Myocyte (in vitro differentiated cells): ENCODE results near the gene EGLN1. TPM values are rescaled to one million over a fixed set of nuclear protein-coding genes. Genes with fewer than 3 reads are reported as not detected.
"Not testable (repeated sequence)": the region's sequence is repeated elsewhere in the genome, so short reads cannot be mapped to it uniquely, and the experiment has no call there.

ENCODE experiments used
- DNase-seq: peaks from one replicate; pipeline ENCODE4 v3.0.0-alpha.2; 2012; ENCODE audit warnings: low read depth
- total RNA-seq: library from RNA; depleted of rRNA; stranded (reverse); fragments of >200 nt; gene quantifications from 2 replicates; pipeline ENCODE4 v1.2.3, GENCODE V29; 2014

Gene EGLN1
- total RNA-seq, 1 donor from 2014 or later = 27.8 TPM

DNA sequence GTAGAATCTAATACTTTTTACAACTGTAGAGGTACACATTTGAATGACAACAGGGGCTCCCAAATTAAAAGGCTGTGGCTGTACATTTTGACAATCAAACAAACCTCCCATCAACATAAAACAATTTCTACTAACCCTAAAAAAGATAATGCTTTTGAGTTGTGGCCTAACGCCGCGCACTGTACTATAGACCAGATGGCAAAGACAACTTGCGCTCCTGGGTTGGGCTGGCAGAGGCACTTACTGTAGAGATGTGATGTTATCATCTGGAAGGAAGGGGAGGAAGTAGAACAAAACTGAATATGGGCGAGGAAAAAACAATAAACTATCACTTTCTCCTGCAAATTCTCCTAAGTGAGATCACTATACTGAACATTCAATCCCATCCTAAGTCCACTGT is 57.9 kb downstream of the EGLN1 start:
- no peak for DNase-seq

DNA sequence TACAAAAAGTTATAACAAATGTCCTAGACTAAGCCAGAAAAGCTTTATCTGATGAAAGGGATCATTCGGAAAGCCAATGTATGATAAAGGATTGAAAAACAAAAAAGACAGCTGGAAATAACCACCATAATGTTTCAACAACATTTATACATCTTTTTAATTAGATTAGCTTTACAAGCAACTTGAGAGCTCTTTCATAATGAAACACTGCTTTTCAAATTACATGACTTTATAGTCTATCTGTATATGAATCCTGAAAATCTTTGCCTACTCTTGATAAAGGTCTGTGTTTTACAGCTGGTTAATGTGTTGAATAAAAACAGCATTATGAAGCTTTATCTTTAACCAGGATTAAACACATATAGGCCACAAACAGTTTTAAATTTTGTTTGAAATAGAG is 58.5 kb downstream of the EGLN1 start:
- no peak for DNase-seq

DNA sequence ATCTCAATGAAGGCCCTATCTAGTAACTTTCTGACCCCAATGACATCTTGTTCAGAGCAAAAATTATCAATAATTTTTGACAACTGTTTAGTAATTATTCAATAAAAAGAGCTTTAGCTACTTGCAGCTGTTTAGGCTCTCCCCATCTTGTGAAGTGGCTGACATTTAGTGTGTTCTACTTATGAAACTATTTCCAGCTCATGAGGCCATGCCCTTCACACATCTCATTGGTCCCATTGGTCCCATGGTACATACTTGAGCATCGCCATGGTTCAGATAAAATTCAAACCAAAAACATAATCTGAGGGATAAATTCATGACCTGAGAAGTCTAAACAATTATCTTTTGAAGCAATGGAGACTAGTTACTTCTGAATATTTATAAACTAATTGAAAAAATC is 59.8 kb downstream of the EGLN1 start:
- no peak for DNase-seq

DNA sequence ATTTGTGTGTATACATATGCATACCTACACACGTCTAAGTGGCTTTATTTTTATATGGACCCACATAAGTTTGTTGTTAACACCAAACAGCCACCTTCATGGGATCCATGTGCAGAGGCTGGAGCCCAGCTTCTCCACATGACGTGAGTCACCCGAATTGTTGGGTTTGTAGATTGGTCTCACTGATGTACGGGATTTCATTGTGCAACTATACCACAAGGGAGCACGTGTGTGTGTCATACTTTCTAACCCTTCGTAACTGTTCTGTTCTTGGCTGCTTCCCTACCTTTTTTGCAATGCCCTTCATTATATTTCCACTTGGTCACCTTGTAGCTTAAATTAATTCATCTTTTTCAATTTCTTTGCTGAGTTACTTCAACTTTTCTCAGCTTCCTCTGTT is 63.0 kb downstream of the EGLN1 start:
- DNase-seq = peak; percentile 57

DNA sequence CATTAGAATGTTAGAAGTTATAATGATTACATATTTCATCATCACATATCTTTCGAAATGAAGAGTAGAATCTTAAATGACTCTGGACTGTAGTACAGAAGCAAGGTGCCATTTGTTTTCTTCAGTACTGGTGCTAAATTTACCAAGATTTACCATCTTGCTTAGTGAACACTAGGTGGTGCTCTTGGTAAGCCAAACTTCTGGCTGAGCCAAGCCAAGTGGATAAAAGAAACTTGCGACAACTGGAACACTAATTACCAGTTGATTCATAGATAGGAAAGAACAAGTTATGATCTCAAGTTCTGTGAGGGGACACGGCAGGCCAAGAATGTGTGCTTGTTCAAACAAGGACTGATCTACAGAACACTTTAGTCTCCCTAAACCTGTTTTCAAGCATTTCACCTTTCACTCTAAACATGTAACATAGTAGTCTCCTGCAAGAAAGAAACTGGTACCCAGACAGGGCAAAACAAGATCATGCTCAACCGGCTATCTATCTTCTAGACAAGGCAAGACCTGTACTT is 64.2 kb downstream of the EGLN1 start:
- peak; percentile 69 for DNase-seq

DNA sequence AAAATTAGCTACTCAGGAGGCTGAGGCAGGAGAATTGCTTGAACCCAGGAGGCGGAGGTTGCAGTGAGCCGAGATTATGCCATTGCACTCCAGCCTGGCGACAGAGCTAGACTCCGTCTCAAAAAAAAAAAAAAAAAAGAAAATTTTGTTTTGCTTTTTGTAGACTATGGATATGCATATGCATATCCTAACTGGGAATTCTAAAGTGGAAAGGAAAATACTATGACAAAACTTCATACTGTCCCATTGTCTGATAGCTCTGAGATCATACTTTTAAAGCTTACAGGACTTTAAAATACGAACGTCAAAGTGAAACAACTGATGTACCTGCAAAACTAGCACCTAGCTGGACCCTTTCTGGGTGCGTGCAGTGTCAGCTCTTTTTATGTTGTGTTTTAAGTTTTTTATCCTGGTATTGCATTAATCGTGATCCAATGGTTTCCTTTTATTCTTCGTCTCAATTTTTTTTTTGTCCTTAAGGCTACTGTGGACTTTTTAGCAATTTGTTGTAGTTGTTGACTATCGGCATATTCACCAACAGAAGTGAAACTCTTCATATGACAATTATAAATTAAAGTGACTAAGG is 64.8 kb downstream of the EGLN1 start:
- no peak for DNase-seq

DNA sequence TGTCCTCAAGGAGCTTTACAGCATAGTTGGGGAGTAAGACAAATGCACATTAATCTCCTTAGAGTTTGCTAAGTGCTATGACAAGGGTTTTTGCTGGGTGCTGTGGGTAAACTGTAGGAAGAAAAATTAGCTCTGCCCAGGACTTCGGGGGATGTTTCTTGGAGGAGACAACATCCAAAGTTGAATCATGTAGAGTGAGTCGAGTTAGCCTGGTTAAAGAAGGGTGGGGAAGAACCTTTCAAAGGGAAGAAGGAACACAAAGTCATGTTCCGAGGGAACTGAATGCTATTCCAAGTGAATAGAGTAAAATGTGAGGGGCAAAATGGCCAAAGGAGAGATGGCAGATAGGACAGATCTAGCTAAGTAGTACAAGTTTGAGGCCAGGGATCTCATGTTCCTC is 66.9 kb downstream of the EGLN1 start:
- DNase-seq = no peak

DNA sequence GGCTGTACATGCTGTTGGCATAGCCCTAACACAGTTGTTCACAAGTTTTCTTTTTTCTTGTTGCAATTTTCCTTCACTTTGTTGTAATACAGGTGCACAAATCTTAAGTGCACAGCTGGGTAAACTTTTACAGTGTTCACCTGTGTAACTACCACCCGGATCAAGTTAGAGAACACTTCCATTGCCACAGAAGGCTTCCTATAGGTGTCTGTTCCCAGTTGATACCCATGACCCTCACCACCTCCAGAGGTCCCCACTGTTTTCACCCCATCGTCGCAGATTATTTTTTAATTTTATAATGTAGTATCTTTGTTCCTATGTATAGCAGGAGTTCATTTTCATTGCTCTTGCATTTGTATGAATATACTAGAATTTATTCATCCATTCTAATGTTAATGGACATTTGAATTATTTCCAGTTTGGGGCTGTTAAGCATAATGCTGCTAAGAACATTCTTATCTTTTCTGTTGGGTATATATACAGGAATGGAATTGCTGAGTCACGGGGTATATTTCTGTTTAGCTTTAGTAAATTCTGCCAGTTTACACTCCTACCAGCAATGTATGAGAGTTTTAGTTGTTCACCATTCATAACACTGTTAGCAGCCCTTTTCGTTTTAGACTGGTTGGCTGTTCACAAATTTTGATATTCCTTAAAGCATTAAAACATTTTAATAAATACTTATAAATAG is 67.6 kb downstream of the EGLN1 start:
- DNase-seq = no peak

DNA sequence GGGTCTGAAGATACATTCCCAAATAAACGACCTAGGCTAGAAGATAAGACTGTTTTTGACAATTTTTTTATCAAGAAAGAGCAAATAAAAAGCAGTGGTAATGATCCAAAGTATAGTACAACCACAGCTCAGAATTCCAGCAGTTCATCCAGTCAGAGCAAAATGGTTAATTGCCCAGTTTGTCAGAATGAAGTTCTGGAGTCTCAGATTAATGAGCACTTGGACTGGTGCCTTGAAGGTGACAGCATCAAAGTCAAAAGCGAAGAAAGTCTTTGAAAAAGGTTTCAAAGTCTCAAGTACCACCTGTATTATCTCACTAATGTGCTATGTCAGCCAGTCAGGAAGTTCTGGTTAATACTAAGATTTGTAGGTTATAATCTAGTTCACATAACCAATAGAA is 69.0 kb downstream of the EGLN1 start:
- no peak for DNase-seq

DNA sequence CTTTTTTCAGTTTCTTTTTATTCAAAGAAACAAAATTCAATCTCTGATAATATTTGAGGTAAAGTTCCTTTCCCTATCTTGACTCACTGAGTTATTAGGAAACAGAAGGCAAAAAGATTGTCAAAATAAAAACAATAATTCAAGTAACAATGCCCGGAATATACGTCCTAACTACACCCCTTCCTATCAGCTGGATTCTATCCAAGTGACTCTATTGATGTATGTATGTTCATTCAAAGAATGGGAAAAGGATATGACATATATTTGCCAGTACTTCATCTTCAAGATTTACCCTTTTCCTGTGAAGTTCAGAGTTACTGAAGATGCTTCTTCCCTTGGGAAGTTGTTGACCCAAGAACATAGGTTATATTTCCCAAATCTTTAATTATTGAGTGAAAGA is 70.3 kb downstream of the EGLN1 start:
- no peak for DNase-seq

DNA sequence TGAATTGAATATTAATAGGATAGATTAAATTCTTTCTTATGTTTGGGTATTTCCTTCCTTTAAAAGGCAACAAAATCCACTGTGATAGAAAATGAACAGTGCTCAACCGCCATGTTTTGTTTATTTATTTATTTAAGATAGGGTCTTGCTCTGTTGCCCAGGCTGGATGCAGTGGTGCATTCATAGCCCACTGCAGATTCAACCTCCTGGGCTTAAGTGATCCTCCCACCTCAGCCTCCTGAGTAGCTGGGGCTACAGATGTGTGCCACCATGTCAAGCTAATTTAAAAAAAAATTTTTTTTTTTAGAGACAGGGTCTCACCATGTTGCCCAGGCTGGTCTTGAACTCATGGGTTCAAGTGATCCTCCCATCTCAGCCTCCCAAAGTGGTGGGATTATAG is 73.2 kb downstream of the EGLN1 start:
- not testable (repeated sequence) for DNase-seq

DNA sequence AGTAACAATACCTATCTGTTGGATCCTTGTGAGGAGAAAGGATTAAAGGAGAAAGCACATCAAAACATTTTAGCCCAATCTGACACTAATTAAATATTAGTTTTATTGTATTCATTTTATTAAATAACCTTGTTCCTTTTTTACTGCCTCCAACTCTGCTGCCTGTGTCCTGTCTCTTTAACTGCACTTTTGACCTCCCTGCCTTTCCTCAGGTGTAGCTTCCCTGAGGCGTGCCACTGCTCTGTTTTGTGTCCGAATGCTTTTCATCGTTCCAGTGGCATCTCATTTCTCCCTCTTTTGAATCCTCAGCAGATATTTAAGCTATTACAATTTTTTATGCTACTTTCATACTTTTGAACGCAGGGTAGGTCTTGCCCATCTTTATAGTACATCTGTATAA is 73.6 kb downstream of the EGLN1 start:
- no peak for DNase-seq

DNA sequence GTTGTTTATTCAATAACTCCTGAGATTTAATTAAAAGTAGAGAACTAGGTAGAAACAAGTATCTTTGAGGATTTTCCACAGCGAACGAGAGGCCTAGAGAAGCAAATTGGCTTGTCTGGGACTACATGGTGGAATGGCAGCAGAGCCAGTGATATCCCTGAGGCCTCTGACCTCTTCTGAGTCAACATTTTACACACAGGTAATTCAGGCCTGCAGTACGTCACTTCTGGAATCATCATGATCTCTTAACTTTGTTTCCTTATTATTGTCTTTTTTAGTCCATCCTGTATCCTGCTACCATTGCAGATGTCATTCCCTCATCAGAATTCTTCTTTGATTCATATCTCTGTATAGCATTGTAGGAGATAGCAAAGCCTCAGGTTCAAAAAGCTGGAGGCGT is 74.1 kb downstream of the EGLN1 start:
- DNase-seq = no peak

DNA sequence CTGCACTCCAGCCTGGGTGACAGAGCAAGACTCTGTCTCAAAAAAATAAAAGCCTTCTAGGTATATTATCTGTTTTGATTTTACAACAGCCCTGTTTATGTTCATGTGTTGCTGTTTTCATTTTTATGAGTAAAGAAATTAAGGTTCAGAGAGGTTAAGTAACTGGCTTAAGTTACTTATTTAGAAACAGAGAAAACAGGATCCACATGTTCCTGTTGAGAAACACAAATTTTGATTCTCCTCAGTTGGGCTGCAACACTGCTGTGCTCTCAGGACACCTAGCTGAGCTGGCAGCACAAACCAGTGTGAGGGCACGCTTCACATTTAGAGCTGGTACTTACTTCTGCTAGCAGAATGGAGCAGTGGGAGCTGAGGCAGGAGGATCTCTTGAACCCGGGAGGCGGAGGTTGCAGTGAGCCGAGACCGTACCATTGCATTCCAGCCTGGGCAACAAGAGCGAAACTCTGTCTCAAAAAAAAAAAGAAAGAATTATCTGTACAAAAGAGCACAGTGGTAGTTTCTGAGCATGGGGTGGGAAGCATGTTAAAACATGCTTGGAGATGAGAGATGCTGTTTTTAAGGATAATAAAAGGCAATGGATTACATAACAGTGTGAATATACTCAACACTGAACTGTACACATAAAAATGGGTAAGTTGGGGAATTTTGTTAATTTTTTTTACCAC is 81.6 kb downstream of the EGLN1 start:
- no peak for DNase-seq

DNA sequence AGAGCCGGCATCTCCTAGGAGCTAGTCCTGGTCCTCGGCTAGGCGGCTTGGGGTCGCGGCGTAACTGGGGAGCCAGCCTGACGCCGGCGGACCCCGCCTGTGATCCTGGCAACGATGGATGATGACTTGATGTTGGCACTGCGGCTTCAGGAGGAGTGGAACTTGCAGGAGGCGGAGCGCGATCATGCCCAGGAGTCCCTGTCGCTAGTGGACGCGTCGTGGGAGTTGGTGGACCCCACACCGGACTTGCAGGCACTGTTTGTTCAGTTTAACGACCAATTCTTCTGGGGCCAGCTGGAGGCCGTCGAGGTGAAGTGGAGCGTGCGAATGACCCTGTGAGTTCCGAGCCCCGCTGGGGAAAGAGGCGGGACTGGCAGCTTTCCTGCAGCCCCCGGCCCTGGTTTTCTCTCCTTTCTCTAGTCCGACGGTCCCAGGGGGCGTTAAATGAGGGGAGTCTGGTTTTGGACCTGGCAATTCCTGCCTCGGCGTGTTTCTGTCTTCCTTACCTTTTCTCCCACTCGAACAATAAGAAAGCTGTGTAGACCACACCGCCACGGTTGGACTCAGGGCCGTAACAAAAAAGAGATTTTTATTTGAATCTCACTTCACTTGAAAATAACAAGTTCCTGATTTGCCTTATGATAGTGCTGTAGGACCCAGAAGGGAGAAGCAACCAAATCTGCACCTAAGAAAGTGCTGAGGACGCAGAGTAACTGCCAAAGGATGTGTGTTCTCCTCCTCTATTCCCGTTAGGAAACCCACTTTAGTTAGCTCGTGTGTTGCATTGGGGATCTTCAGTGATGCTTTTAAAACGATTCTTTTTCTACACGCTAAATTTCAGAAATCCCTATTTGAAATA is 83.6 kb downstream of the EGLN1 start, which contains the start of gene SPRTN:
TSS of gene SPRTN (plus strand) at position 24 of the 859 bp plus-strand sequence. CDS start at position 115, 91 bp downstream.
- DNase-seq = peak; percentile 6

DNA sequence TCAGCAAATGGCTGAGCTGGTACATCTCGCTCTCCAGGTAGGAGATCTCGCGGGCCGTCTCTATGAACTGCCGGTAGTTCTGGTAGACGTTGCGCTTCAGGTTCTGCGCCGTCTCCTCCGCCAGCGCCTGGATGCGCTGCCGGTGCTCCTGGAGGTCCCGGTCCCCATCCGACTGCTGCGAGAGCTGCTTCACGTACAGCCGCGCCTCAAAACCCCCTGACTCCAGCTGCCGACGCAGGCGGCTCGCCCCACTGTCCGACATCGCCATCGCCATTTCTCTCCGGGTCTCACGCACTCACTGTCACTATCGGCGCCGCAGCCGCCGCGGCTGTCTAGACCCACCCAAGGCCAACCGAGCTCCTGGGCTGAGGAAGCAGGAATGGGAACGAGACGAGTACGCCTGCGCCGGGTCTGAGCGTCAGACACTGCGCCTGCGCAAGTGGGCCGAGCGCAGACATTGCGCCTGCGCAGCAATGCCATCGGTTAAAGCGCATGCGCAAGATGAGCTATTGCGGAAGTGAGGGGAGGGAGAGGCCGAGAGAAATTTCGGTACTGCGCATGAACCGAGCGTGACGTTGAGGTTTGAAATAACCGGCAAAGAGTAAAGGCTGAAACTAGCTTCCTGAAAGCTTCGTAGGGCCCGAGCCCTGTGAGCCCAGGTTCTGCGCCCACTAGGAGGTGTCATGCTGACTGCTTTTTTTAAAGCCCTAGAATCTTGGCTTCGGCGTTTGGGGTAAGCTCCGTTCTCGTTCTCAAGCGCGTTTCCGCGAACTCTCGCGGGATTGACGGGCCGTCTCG is 84.4 kb downstream of the EGLN1 start, which contains the start of gene EXOC8:
TSS of gene EXOC8 (minus strand) at position 381 of the 798 bp plus-strand sequence. CDS start at position 274, 107 bp downstream.
- peak; percentile 98 for DNase-seq

DNA sequence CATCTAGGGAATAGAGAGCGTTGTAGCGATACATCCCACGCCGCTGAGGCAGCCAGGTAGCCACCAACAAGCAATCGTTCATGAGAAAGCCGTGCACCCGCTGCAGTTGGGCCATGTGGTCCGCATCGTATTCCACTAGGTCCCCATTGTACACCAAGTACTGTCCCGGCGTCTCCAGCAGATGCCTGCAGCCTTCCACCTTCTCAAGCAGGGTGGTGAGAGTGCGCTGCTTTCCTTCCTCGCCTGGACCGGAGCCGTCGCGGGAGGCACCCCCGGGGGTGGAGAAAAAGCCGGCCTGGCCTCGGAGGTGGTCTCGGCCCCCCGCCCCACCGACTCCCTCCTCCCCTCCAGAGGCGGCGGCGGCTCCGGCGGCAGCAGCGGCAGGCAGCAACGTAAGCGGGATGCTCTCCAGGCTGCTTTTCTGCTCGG is 85.0 kb downstream of the EGLN1 start:
- no peak for DNase-seq

DNA sequence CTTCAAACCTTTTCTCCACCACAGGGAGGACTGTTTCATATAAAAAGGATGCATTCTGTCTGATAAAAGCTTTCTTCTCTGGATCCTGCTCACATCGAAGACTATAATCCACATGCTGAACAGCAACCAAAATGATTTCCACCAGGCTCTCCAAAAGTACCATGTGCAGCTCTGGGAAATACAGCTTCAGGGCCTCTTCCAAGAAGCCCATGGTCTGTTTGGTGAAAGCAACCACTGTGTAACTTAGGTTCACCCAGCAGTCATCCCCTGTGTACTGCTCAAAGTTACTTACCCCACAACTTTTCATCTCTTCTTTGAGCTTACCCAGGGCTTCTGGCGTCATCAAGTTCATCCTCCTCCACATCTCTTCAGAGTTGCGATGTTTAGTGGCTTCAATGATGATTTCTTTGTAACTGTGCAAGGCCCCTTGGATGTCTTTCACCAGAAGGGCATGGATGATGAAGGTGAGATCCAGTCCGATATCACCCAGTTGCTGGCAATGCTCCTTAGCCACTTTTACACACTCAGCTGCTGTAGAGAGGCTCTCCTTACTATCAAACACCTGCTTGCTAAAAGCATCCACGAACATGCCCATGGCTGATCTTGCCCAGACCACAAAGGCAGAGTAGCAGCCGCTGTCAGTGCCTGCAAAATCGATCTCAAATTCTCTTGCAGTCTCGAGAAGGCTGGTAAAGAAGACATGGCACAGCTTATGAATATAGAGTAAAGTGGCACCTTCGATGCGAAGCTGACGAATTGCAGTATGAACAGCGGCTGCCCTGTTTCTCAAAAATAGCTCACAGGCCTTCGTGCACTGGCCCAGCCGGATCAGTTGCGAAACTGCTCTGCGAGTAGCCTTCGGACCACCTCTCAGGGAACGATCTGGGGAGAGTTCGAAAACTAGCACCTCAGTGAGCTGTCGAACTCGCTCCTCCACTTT is 86.2 kb downstream of the EGLN1 start:
- DNase-seq = peak; percentile 56

DNA sequence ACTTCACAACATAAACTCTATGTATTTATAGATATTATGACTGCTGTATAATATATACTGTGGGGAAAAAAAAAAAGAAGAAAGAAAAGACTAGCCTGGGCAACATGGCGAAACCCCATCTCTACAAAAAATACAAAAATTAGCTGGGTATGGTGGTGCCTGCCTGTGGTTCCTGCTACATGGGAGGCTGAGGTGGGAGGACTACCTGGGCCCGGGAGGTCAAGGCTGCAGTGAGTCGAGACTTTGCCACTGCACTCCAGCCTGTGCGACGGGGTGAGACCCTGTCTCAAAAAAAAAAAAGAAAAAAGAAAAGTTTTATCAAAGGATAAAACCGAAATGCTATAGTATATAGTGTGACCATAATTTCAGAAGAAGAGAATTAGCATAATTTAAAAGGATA is 87.1 kb downstream of the EGLN1 start:
- DNase-seq = no peak
